Amniotic epithelial cell (primary cell): ENCODE data around the gene EZR.

Source experiments
- DNase-seq: peaks from one replicate; pipeline ENCODE4 v3.0.0-alpha.2; 2010; ENCODE audit warnings: low read depth

EZR gene

GRCh38 chr6:158817728-158818580, 1.2 kb downstream of the EZR start:
- peak; percentile 56 for DNase-seq

GRCh38 chr6:158816803-158817727, 2.1 kb downstream of the EZR start:
- DNase-seq, result peak; percentile 69

GRCh38 chr6:158816329-158816728, 2.8 kb downstream of the EZR start:
- peak; percentile 77 for DNase-seq

- DNase-seq, result no peak
Measured at GRCh38 chr6:158815907-158816306, 3.3 kb downstream of the EZR start.

GRCh38 chr6:158815379-158815724, 3.8 kb downstream of the EZR start:
- DNase-seq, result peak; percentile 48

GRCh38 chr6:158813032-158813431, 6.1 kb downstream of the EZR start:
- no peak for DNase-seq

GRCh38 chr6:158812611-158813010, 6.6 kb downstream of the EZR start:
- DNase-seq, result no peak

GRCh38 chr6:158810155-158811095, 8.7 kb downstream of the EZR start:
- no peak for DNase-seq

- DNase-seq, result peak; percentile 61
Measured at GRCh38 chr6:158808941-158809678, 10.1 kb downstream of the EZR start.

GRCh38 chr6:158808442-158808833, 10.7 kb downstream of the EZR start:
- no peak for DNase-seq

- no peak for DNase-seq
Measured at GRCh38 chr6:158807515-158808441, 11.4 kb downstream of the EZR start.

GRCh38 chr6:158805698-158806377, 13.3 kb downstream of the EZR start:
- DNase-seq, result no peak

GRCh38 chr6:158804207-158804606, 15.0 kb downstream of the EZR start:
- DNase-seq, result no peak

GRCh38 chr6:158803733-158804143, 15.4 kb downstream of the EZR start:
- no peak for DNase-seq

GRCh38 chr6:158801655-158802294, 17.4 kb downstream of the EZR start:
- DNase-seq, result no peak

- peak; percentile 96 for DNase-seq
Measured at GRCh38 chr6:158799051-158799792, 19.9 kb downstream of the EZR start.

- no peak for DNase-seq
Measured at GRCh38 chr6:158798311-158798710, 20.9 kb downstream of the EZR start.
